Measurements from ENCODE around the gene RNF130.

- TF ChIP-seq GATA2 (IDR thresholded peaks at IDR 0.05; ENCODE audit: low read depth, low read length) (no peak), GATA3 (IDR thresholded peaks at IDR 0.05; ENCODE audit: low read depth, low read length) (no peak)
These were observed 24.0 kb upstream of the RNF130 start for GRCh38 chr5:180095545-180095944.

Measured in SH-SY5Y (cell line).